ENCODE data around the gene AVL9.
"Not testable (repeated sequence)": the region's sequence is repeated elsewhere in the genome, so short reads cannot be mapped to it uniquely, and the experiment has no call there.

The AVL9 gene

DNA sequence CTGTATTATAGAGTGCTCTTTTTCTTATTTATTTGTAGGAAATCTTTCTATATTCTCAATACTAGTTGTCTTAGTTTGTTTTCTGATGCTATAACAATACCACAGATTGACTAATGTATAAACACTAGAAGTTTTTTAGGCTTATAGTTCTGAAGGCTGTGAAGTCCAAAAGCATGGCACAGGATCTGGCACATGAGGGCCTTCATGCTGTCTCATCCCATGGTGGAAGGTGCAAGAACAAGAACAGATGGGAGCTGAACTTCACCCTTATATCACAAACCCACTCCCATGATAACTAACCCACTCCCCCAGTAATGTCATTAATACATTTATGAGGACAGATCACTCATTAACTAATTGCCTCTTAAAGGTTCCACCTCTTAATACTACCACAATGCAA is 109.7 kb downstream of the AVL9 start:
- no peak for DNase-seq (ENCODE audit: insufficient read length, low spot score)
- TF ChIP-seq POLR2A (IDR thresholded peaks at IDR 0.05; ENCODE audit: low read depth, low read length) = no peak
- no peak for FAIRE-seq

DNA sequence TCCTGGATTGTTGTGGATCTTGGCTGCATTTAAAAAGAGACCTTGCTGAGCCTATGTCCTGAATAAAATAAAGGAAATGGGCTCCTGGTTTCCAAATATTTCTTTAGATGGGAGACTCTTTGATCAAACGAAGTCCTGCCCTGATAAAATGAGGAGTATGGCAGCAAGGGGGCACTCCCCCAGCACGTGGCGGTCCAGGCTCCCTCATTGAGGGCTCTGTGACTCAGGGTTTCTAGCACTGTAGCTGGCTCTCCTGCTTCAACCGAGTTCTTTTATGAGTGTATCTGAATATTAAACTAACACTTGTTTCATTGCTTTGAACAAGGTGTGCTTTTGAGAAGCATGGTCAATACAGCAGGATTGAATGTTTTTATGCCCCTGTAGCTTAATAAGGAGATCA is 114.2 kb downstream of the AVL9 start:
- no peak for TF ChIP-seq POLR2A (IDR thresholded peaks at IDR 0.05; ENCODE audit: low read depth, low read length)
- no peak for FAIRE-seq

DNA sequence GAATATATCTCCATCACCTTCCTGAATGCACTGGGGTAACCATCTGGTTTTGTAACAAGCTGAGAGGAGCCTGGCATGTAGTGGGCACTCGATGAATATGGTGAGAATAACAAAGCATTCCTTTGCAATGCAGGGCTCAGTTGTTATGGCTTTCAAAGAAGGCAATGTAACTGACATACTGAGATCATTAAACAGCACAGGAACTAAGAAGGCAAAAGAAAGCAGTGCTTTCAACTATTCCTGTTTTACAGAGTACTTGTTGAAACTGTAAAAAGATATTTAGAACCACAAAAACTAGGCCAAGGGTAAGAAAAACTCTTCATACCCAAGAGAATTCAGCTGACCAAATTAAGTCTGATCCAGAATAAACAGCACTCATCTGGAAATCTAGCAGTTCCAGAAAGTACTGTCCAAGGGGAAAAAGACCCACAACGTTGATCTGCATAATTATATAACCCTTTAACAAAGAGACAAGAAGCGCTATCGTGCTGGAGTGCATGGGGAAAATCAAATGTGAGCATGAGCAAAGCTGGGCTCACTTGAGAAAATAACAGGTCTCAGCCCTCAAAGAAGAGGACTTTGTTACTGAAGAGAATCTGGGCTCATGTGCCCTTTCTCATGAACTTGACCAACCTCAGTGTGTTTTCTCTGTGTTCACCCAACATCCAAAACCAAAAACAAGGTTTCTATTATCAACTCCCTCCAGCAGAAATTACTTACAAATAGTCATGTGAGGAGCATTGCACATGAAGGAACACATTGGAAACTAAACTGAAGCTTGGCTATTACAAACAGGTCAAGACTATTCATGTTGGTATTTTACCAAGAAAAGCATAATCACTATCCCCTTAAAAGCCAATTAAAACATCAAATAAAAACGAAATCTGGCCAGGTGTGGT is 116.2 kb downstream of the AVL9 start:
- FAIRE-seq = no peak
- DNase-seq (ENCODE audit: insufficient read length, low spot score) = no peak
- TF ChIP-seq POLR2A (IDR thresholded peaks at IDR 0.05; ENCODE audit: low read depth, low read length) = no peak

More for the DNA sequence above, 114.2 kb downstream of the AVL9 start:
- no peak for DNase-seq (ENCODE audit: insufficient read length, low spot score)

DNA sequence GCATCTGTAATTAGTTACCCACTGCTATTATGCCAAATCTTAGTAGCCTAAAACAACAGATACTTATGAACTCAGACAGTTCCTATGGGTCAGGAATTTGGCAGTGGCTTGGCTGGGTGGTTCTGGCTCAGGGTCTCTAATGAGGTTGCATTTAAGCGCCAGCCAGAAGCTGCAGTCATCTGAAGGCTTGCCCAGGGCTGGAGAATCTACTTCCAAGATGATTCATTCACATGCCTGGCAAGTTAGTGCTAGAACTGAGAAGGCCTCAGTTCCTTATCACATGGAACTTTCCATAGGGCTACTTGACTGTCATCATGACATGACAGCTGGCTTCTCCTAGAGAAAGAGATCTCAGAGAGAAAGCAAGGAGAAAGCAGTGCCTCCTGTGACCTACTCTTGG is 121.3 kb downstream of the AVL9 start:
- peak; percentile 98 for FAIRE-seq

DNA sequence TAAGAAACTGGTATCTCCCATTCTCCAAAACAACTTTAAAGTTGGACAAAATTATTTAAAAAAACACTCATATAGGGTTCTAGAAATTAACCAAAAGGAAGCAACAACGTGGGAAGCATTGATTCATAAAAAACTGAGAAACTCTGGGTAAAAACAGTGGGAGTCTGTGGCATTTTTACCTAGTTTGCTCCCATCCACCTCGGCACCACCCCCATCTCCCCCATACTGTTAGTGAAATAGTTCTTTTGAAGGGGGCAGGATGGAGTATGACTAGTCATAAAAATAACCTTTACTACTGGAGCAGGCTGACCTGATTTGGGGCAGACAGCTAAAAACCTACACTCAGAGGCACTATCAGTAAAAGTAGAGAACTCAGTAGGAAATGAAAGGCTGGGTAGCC is 123.2 kb downstream of the AVL9 start:
- DNase-seq (ENCODE audit: insufficient read length, low spot score) = no peak
- FAIRE-seq = no peak

More for the DNA sequence above, 121.3 kb downstream of the AVL9 start:
- TF ChIP-seq POLR2A (IDR thresholded peaks at IDR 0.05; ENCODE audit: low read depth, low read length) = no peak
- peak; percentile 41 for DNase-seq (ENCODE audit: insufficient read length, low spot score)

DNA sequence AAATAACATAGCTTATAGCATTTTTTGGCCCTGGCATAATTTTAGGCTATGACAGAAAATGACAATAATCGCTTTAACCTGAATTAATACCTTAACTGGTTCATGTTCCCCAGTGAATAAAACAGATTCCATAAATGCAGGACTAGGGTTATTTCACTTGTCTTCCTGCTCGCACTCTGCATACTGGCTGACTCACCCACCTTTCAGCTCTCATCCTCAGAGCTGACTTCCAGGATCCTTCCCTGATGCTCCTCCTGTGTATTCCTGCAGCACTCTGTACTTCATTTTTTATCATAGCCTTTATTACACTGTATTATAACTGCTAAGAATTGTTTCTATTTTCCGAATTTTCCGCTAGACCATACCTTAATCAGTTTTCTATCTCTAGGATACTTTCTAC is 123.7 kb downstream of the AVL9 start:
- FAIRE-seq (peak; percentile 100), DNase-seq (ENCODE audit: insufficient read length, low spot score) (no peak)
- no peak for TF ChIP-seq POLR2A (IDR thresholded peaks at IDR 0.05; ENCODE audit: low read depth, low read length)

More for the DNA sequence above, 123.2 kb downstream of the AVL9 start:
- no peak for TF ChIP-seq POLR2A (IDR thresholded peaks at IDR 0.05; ENCODE audit: low read depth, low read length)

DNA sequence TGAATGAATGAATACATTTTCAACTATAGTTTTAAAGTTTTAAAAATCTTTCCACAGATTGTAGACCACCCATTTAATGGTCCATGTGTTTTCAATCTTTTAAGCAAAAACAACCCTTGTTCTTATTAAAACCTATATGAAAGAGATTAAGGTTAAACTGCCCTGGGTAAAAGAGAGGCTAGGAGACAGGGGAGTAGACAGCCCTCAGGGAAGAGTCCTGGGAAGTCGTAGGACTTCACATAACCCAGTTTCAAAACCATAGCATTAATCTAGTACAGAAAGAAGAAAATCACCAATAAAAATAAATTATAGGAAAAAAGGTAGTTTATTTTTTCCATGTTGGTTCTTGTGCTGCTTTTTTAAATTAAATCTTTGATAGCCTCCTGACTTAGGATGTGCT is 124.1 kb downstream of the AVL9 start:
- not testable (repeated sequence) for DNase-seq (ENCODE audit: insufficient read length, low spot score); FAIRE-seq

DNA sequence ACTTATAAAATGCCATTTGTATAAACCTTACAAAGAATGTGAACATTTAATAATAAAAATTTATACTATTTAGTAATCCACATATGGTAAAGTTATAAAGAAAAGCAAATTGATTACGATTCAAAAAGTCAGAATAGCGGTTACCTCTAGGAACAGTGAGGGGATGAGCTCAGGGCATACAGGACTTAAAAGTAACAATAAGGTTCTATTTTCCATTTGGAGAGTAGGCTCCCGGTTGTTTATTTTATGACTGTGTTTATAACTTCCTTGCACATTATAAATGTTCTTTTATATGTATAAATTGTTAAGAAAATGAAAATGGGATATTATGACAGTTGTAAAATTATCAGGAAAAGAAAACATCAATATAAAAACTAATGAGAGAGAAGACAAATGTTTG is 135.7 kb downstream of the AVL9 start:
- FAIRE-seq (no peak), DNase-seq (ENCODE audit: insufficient read length, low spot score) (no peak)
- no peak for TF ChIP-seq POLR2A (IDR thresholded peaks at IDR 0.05; ENCODE audit: low read depth, low read length)

DNA sequence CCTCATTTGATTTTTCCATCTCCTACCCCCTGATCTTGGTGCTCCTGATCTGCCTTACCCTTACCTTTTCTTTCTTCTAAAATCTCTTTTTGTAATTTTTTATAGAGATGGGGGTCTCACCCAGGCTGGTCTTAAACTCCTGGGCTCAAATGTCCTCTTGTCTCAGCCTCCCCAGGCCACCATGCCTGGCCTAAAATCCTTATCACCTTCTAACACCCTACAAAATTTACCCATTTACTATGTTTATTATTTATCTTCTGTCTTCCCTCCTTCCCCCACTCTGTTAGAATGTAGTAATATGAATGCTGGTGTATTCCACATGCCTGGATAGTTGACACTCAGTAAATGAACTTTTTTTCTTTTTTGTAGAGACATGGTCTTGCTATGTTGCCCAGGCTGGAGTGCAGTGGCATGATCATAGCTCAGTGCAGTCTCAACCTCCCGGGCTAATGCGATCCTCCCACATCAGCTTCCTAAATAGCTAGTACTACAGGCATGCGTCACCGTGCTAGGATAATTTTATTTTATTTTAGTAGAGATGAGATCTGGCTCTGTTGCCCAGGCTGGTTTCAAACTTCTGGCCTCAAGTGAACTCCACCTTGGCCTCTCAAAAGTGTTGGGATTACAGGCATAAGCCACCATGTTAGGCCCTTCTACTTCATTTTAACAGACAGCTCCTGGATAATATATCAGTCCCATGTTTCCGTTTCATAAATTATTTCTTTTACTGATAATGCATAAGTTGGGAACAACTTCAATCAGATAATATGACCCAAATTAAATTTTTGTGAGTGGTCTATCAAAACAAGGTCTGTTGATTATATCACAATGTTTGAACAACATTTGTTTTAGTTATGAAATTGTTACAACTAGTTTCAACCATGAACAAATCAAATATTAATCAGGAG is 136.6 kb downstream of the AVL9 start:
- FAIRE-seq = peak; percentile 41
- not testable (repeated sequence) for DNase-seq (ENCODE audit: insufficient read length, low spot score)

DNA sequence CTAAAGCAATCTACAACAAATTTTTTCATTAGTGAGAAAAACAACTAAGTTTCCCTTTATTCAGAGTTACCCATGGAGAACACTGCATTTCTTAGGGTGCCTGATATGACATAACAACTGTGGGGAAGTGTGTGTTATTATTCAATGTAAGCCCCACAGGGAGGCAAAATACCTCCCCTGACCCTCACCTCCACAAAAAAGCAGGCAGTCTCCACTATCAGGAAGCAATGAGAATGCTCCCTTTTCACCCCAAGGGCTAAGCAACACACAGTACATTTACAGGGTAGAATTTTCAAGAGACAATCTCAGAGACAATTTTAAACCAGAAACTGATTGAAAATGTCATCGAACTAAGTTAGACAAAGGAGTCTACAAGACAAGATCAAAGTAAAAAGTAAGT is 138.2 kb downstream of the AVL9 start:
- peak; percentile 81 for FAIRE-seq
- not testable (repeated sequence) for DNase-seq (ENCODE audit: insufficient read length, low spot score)

DNA sequence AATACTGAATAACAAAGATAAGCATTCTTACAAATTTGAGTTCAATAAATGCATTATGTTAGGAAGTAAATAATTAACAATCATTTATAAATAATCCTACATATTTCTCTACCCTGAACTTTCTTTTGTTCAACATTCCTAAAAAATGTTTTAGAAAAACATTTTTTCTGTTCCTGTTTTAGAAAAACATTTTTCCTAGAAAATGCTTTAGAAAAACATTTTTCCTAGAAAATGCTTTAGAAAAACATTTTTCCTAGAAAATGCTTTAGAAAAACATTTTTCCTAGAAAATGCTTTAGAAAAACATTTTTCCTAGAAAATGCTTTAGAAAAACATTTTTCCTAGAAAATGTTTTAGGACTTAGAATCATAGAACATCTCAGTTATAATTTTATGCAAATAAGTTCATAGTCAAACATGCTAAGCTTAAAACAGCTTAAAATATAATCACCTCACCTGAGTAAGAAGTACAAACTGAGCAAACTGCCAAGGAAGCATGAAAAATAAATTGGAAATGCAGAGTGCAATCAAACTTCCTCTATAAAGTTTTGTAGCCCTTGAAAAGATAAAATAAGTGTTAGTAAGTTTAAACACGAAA is 139.6 kb downstream of the AVL9 start:
- not testable (repeated sequence) for DNase-seq (ENCODE audit: insufficient read length, low spot score); FAIRE-seq

DNA sequence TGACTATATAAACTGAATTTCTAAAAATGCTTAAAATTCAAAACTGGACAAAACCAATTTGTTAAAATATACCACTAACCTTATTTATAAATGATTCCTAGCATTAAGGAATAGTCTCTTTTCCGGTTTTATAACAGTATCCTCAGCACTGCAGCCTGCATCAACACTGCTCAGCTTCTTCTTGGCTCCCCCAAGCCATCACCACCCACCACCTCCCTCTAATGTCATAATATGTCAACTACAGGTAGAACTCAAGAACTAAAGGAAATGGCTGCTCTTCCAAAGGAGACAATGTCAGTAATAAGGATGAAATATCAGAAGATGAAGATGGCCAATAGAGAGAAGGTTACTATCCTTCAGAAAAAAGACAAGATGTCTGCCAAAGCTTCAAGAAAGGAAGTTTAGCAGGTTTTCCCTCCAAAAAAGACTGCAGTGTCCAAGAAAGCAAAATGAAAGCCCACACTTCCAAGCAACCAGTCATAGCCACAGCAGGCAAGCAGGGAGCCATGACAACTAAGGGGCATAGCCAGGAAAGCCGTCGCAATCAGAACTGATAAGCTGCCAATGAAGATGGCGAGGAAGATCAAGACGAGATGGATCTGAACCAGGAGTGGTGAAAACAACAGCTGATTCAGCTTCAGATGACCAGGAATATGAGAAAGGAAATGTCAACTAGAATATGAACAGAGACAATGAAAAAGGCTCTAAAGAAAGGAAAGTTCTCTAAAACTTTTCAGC is 141.6 kb downstream of the AVL9 start:
- not testable (repeated sequence) for DNase-seq (ENCODE audit: insufficient read length, low spot score)
- peak; percentile 43 for FAIRE-seq

DNA sequence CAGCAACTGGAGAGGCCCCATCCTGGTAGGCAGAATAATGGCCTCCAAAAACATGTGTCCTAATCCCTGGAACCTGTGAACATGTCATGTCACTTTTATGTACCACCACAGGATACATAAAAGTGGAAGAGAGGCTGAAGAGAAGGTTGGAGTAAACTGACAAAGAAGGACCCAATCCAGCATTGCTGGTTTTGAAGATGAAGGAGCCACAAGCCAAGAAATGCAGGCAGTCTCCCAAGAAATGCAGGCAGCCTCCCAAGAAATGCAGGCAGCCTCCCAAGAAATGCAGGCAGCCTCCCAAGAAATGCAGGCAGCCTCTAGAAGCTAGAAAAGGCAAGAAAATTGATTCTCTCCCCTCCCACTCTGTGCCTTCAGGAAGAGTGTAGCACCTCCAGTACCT is 142.3 kb downstream of the AVL9 start:
- not testable (repeated sequence) for FAIRE-seq; DNase-seq (ENCODE audit: insufficient read length, low spot score)
